Activated naive CD4-positive, alpha-beta T cell treated with anti-CD3 and anti-CD28 coated beads, Interleukin-2, amount 10 ng/mL, durations not matched to agents 7 days and 5 days (primary cell): ENCODE data around the gene ERICH6B.

Experiments used
- CTCF ChIA-PET: fragments of 350-600 bp; sonication (Branson Sonifier 250); formaldehyde crosslinking; loops from one replicate; lab custom pipeline; 2021; ENCODE audit warnings: antibody characterized with exemption; lab: Charles Lee
- DNase-seq: peaks from one replicate; pipeline ENCODE4 v3.0.0-alpha.2; 2020
- H3K27ac Mint-ChIP-seq: one replicate; pipeline ENCODE4 v1.8.0; 2021; ENCODE audit warnings: mild to moderate bottlenecking, moderate library complexity, mixed read lengths
- H3K27me3 Mint-ChIP-seq: one replicate; pipeline ENCODE4 v1.8.0; 2021; ENCODE audit warnings: mild to moderate bottlenecking, mixed read lengths
- H3K36me3 Mint-ChIP-seq: one replicate; pipeline ENCODE4 v1.8.0; 2021; ENCODE audit warnings: mixed read lengths
- H3K4me1 Mint-ChIP-seq: one replicate; pipeline ENCODE4 v1.8.0; 2021; ENCODE audit warnings: mixed read lengths
- H3K4me3 Mint-ChIP-seq: one replicate; pipeline ENCODE4 v1.8.0; 2021; ENCODE audit warnings: mild to moderate bottlenecking, moderate library complexity, mixed read lengths
- H3K9me3 Mint-ChIP-seq: one replicate; pipeline ENCODE4 v1.8.0; 2021; ENCODE audit warnings: mixed read lengths

ERICH6B gene

DNA sequence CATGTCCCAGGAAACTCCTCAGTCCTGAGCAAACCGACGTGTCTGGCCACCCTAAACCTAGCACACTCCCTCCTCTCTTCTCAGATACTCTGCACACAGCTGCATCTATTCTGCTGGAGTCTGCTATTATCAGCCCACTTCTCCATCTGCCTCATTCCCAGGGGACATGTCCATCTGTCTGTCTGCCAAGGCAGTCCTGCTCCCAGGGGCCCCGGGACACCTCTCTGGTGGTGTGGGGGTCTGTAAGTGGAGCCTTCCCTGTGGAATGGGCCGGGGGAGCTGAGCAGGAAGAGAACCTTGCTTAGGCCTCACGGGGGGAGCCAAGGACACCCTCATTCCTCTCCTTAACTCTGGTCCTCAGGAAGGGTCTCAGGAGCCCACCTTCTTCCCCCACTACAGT is 72.7 kb downstream of the ERICH6B start:
- H3K4me3 Mint-ChIP-seq = no peak overlapping the region
- CTCF ChIA-PET = no interaction called here
- peaks cover 8% of the 10 kb centered on the region for H3K27me3 Mint-ChIP-seq
- no peak for DNase-seq
- no peaks in the 10 kb centered on the region for H3K4me1 Mint-ChIP-seq
- H3K27ac Mint-ChIP-seq = no peak overlapping the region
- H3K9me3 Mint-ChIP-seq = no peaks in the 10 kb centered on the region
- no peaks in the 10 kb centered on the region for H3K36me3 Mint-ChIP-seq

DNA sequence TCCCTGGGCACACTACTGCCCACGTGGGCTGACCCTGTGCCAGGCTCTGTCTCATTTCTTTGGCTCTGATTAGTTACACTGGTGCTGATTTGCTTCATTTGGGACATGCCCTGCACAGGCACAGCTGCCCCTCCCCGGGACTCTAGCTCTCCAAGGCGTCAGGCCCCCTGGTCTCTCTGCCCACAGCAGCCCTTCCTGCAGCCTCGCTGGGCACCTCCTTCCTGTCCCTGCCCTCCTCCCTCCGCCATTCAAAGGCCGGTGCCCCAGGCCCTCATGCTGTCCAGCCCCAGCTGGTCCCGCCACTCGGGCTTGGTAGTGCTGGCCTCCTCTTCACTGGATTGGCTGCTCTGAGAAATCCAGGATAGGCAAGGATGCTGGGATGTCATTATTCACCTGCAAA is 73.1 kb downstream of the ERICH6B start:
- no peak overlapping the region for H3K27ac Mint-ChIP-seq
- H3K4me3 Mint-ChIP-seq = no peak overlapping the region
- no peak for DNase-seq
- no peaks in the 10 kb centered on the region for H3K9me3 Mint-ChIP-seq
- no peaks in the 10 kb centered on the region for H3K36me3 Mint-ChIP-seq
- CTCF ChIA-PET = no interaction called here
- H3K4me1 Mint-ChIP-seq = no peaks in the 10 kb centered on the region
- H3K27me3 Mint-ChIP-seq = peaks cover 4% of the 10 kb centered on the region

DNA sequence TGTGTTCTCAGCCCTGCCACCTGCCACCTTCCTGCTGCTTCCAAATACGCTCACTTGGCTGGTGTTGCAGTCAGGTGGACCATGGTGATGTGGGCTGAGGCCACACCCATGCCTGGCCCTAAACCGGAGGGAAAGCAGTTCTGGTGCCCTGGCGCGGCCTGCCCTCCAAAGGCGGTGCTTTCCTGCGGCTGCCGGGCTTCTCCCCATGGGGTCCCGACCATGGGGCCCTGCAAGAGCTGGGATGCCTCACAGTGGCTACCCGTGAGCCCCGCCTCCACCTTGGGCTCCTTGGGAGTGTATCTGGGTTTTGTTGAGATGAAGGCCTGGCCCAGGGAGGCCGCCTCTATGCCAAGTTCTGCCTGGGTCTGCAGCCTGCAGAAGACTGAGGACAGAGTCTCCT is 73.7 kb downstream of the ERICH6B start:
- H3K27me3 Mint-ChIP-seq = peaks cover 4% of the 10 kb centered on the region

DNA sequence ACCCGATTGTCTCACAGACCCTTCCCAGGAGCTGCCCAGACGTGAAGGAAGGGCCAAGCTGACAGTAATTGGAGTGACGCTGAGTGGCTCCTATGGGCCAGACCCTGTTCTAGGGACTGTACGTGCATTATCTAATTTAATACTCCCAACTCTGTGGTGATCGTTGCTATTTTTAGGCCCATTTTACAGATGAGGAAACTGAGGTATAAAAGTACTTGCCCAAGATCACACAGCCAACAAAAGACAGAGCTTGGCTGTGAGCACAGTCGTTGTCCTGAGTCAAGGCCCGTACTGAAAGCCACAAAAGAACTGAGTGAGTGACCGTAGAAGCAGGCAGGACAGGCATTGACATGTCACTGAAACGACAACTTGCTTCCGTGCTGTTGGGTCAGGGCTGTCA is 74.7 kb downstream of the ERICH6B start:
- peaks cover 4% of the 10 kb centered on the region for H3K36me3 Mint-ChIP-seq
- CTCF ChIA-PET = no interaction called here
- no peak for DNase-seq
- no peaks in the 10 kb centered on the region for H3K4me1 Mint-ChIP-seq
- no peak overlapping the region for H3K4me3 Mint-ChIP-seq
- no peaks in the 10 kb centered on the region for H3K27me3 Mint-ChIP-seq
- no peaks in the 10 kb centered on the region for H3K9me3 Mint-ChIP-seq
- H3K27ac Mint-ChIP-seq = no peak overlapping the region

More for the DNA sequence above, 73.7 kb downstream of the ERICH6B start:
- no peak overlapping the region for H3K27ac Mint-ChIP-seq
- CTCF ChIA-PET = no interaction called here
- H3K4me1 Mint-ChIP-seq = no peaks in the 10 kb centered on the region
- no peaks in the 10 kb centered on the region for H3K9me3 Mint-ChIP-seq
- peaks cover 1% of the 10 kb centered on the region for H3K36me3 Mint-ChIP-seq
- H3K4me3 Mint-ChIP-seq = no peak overlapping the region
- DNase-seq = no peak

DNA sequence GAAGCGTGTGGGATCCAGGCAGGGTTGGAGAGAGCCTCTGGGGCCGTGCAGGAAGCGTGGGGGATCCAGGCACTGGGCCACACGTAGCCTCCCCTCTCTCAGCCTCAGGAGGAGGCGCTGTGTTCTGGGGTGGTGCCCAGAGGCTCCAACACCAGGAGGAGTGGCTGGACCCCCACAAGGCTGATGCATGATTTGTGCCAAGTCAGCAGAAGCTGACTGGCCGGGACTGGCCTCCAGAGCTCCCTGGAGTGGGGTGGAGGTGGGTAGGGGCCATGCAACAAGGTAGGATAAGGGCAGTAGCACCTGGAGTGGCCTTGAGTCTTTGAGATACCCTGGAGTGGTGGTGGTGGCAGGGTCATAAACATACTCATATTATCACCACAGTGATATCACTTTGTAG is 75.3 kb downstream of the ERICH6B start:
- Mint-ChIP-seq H3K9me3 (no peaks in the 10 kb centered on the region), H3K36me3 (peaks cover 6% of the 10 kb centered on the region), H3K27ac (no peak overlapping the region), H3K4me3 (no peak overlapping the region), H3K27me3 (no peaks in the 10 kb centered on the region), H3K4me1 (no peaks in the 10 kb centered on the region)
- CTCF ChIA-PET = no interaction called here
- DNase-seq = no peak

DNA sequence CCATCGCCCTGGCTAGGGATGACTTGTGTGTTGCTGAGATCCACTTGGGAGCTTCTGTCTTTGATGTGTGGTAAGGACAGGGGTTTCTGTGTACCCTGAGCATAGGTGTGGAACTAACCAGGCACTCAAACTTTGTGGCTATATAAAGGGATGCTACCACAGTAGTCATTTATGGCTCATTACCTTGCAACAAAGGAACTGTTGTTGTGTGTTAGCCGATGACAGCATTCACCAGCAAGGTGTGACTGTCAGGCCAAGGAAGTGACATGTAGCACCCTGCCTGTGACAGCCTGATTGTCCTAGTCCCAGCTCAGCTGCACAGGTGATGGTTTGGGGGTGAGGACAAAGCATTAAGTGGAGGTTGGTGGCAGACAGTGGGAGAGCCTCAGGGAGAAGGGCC is 77.2 kb downstream of the ERICH6B start:
- Mint-ChIP-seq H3K36me3 (peaks cover 20% of the 10 kb centered on the region), H3K9me3 (no peaks in the 10 kb centered on the region), H3K4me3 (no peak overlapping the region), H3K27ac (no peak overlapping the region), H3K27me3 (no peaks in the 10 kb centered on the region), H3K4me1 (no peaks in the 10 kb centered on the region)
- CTCF ChIA-PET = no interaction called here
- no peak for DNase-seq

DNA sequence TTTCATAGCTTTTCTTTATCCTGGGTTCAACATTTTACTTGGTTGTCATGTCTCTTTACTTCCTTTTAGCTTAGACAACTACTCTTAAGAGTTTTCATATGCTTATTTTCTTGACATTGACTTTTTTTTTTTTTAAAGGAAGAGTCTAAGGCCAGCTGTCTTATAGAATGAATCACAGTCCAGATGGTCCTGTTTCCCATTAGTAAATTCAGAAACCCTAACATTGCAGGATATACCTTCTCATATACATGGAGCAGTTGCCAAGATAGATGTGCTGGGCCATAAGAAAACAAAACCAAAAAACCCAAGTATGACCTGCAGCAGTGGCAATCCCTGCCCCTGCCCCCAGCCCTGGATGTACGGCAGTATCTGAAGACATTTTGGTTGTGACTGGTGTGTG is 78.0 kb downstream of the ERICH6B start:
- H3K36me3 Mint-ChIP-seq = peaks cover 27% of the 10 kb centered on the region
- no peak overlapping the region for H3K27ac Mint-ChIP-seq
- no peaks in the 10 kb centered on the region for H3K9me3 Mint-ChIP-seq
- CTCF ChIA-PET = no interaction called here
- H3K27me3 Mint-ChIP-seq = no peaks in the 10 kb centered on the region
- no peaks in the 10 kb centered on the region for H3K4me1 Mint-ChIP-seq
- H3K4me3 Mint-ChIP-seq = no peak overlapping the region
- DNase-seq = no peak

DNA sequence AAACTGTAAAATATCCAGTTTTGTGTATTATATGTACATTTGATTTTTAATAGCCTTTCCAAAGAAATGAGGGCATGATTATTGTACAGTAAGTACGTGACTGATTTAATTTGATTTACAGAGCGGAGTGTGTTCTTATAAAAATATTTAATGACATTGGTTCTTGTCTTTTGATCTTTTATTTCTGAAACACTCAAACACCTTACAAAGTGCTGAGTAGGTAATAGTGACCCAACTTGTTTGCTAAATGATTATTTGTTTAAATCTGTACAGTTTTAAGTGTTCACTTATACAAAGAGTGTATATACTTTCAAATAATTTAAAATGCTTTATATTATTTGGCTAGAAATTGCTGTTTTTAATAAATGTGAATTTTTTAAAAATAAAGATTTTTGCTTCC is 79.3 kb downstream of the ERICH6B start:
- Mint-ChIP-seq H3K4me1 (no peaks in the 10 kb centered on the region), H3K27ac (no peak overlapping the region), H3K9me3 (no peaks in the 10 kb centered on the region), H3K27me3 (no peaks in the 10 kb centered on the region), H3K4me3 (no peak overlapping the region), H3K36me3 (peaks cover 31% of the 10 kb centered on the region)
- DNase-seq = no peak
- CTCF ChIA-PET = no interaction called here

DNA sequence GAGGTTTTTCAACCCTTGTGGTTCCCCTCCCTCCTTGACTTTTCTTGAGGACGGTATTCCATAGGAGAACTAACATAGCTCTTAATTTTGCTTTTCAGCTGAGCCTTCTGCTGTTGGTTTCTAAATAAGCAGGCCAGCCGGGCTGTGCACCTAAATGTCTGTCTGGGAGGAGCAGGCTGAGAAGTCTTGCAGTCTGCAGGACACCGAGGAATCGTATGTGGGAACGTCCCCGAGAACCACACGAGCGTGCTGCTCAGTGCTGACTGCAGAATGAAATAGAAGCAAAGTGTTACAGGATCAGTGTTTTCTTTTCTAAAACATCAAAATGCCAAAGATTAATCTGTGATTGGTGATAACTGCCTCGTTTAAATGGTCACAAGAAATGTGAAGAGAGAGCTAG is 80.9 kb downstream of the ERICH6B start:
- Mint-ChIP-seq H3K27me3 (no peaks in the 10 kb centered on the region), H3K27ac (no peak overlapping the region), H3K4me3 (no peak overlapping the region), H3K4me1 (no peaks in the 10 kb centered on the region), H3K36me3 (peaks cover 41% of the 10 kb centered on the region), H3K9me3 (no peaks in the 10 kb centered on the region)
- CTCF ChIA-PET = no interaction called here
- DNase-seq = no peak

DNA sequence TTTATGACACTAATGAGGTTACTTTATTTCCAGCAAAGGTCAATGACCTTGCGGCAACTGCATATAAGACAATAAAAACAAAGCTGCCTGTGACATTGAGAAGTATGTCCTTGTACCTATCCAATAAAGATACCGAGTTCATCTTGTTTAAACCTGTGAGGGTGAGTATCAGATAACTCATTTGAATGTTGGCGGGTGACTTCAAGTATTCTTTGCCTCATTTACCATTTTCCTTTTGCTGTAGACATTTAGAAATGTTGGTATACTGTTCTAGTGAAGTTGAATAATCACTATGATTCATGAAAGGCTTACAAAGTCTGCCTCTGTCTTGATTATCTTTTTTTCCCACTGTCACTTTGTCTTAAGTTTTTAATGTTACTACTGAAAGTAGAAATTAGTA is 85.8 kb downstream of the ERICH6B start:
- no peak for DNase-seq
- no peaks in the 10 kb centered on the region for H3K4me1 Mint-ChIP-seq
- H3K9me3 Mint-ChIP-seq = no peaks in the 10 kb centered on the region
- H3K4me3 Mint-ChIP-seq = no peak overlapping the region
- no peaks in the 10 kb centered on the region for H3K27me3 Mint-ChIP-seq
- peaks cover 50% of the 10 kb centered on the region for H3K36me3 Mint-ChIP-seq
- no peak overlapping the region for H3K27ac Mint-ChIP-seq
- CTCF ChIA-PET = no interaction called here

DNA sequence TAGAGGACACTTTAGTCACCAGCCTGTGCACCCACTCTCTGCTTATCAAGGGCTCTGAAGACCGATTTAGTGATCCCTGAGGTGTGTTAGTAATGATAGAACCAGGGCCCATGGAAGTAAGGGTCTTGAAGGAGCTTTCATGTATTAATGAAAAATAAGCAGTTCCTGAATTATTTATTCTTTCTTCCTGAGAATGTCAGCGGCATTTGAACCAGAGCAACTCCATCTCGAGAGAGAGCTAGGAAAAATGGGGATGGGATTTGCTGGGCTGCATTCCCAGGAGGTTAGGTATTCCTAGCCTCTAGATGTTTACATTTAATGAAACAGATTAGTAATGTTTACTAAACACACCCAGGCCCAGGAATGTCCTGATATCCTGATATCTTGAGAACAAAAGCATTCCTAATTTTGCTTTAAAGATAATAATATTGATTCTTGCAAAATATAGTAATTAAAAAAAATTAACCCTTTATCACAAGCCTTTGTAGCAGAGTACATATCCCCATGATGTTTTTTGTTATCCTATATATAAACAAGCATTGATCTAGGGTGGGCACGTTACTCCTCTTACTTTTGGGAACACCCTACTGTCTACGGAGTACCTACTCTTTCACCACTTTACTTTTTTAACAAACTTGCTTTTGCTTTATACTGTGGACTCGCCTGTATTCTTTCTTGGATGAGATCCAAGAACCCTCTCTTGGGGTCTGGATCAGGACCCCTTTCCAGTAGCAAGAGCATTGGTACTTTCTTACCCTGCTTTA is 87.7 kb downstream of the ERICH6B start:
- CTCF ChIA-PET = no interaction called here
- no peak for DNase-seq
- peaks cover 40% of the 10 kb centered on the region for H3K36me3 Mint-ChIP-seq
- no peaks in the 10 kb centered on the region for H3K9me3 Mint-ChIP-seq
- H3K4me3 Mint-ChIP-seq = no peak overlapping the region
- no peak overlapping the region for H3K27ac Mint-ChIP-seq
- no peaks in the 10 kb centered on the region for H3K27me3 Mint-ChIP-seq
- no peaks in the 10 kb centered on the region for H3K4me1 Mint-ChIP-seq

DNA sequence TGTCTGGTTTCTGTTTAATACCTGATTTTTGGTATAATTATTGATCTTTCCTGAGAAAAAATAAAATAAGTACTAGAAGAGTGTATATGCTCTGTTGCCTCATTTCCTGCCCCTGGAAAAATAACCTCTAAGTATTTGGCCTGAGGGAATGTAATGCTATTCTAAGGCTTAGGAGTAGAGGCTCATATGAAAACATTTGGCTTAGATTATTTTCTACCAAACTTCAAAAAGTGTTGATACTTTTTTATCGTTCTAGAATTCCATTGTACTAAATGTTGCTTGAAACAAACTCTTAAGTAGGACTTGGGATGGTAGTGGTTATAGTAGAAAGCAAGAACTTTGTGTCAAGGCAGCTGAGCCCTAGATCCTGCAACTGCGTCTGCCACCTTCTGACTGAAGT is 93.0 kb downstream of the ERICH6B start:
- CTCF ChIA-PET = no interaction called here
- Mint-ChIP-seq H3K9me3 (no peaks in the 10 kb centered on the region), H3K27me3 (no peaks in the 10 kb centered on the region), H3K36me3 (peaks cover 54% of the 10 kb centered on the region), H3K4me1 (no peaks in the 10 kb centered on the region), H3K4me3 (no peak overlapping the region), H3K27ac (no peak overlapping the region)
- no peak for DNase-seq

DNA sequence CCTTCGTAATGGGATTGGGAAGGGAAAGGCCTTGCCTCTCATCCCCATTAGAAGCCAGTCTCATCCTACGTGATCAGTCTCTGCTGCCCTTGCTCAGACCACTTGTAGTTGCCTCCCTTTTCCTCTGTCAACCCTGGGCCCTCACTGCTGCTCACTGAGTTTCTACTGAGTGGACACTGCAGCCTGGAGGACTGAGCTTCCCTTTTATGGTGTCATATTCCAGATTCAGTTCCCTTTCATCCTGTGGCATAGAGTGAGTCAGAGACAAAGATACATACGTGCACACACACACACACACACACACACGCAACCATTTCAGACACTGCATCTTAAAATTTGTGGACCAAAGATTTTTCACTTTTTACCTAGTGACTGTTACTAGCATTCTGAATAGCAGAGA is 94.2 kb downstream of the ERICH6B start:
- H3K9me3 Mint-ChIP-seq = no peaks in the 10 kb centered on the region
- H3K27me3 Mint-ChIP-seq = no peaks in the 10 kb centered on the region
- H3K27ac Mint-ChIP-seq = no peak overlapping the region
- no peak overlapping the region for H3K4me3 Mint-ChIP-seq
- H3K36me3 Mint-ChIP-seq = peaks cover 57% of the 10 kb centered on the region
- CTCF ChIA-PET = no interaction called here
- DNase-seq = no peak
- no peaks in the 10 kb centered on the region for H3K4me1 Mint-ChIP-seq

DNA sequence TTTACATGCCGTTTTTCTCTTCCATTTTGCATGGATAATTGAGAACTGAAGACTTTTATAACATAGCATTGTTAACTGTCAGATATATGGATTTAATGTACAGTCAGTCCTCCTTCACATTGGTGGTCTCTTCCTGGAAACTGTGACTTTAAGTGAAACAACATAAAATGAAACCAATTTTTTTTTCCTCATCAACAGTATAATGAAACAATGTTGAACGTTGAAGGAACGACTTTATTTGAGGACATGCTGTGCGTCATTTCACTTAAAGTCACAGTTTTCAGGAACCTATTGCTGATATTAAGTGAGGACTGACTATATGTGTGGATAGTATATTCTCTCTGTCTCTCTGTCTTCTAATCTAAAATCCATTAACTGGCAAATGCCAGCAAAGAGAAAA is 96.0 kb downstream of the ERICH6B start:
- Mint-ChIP-seq H3K4me1 (no peaks in the 10 kb centered on the region), H3K27ac (no peak overlapping the region), H3K27me3 (no peaks in the 10 kb centered on the region), H3K4me3 (no peak overlapping the region), H3K36me3 (peaks cover 55% of the 10 kb centered on the region), H3K9me3 (no peaks in the 10 kb centered on the region)
- CTCF ChIA-PET = no interaction called here
- no peak for DNase-seq

DNA sequence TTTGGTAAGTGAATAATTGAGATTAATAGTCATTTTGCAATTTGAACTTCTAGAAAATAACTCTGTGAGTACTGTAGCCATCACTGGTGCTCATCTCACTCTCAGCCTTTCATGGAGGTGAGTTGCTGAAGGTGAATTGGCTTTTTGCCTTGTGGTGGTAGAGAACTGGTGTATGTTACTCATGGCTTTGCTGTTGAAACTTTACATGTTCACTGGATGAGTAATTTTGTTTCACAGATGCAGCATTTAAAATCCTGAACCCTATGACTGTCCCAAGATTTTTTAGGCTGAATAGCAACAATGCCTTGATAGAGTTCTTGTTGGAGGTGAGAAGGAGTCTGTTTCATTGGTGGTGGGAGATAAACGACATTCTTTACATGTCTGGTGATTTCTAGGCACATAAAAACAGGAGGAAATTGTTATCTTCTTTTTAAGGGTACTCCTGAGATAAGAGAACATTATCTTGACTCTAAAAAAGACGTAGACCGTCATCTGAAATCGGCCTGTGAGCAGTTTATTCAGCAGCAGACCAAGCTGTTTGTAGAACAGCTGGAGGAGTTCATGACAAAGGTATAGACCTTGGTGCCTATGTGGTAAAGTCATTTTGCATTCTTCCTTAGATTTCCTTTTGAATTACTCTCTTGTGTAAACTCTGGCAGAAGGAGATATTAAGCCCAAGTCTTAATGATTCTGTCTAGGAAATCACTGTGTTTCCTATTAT is 96.9 kb downstream of the ERICH6B start:
- no peaks in the 10 kb centered on the region for H3K9me3 Mint-ChIP-seq
- CTCF ChIA-PET = no interaction called here
- H3K4me3 Mint-ChIP-seq = no peak overlapping the region
- H3K27ac Mint-ChIP-seq = no peak overlapping the region
- H3K36me3 Mint-ChIP-seq = peaks cover 51% of the 10 kb centered on the region
- DNase-seq = no peak
- no peaks in the 10 kb centered on the region for H3K4me1 Mint-ChIP-seq
- no peaks in the 10 kb centered on the region for H3K27me3 Mint-ChIP-seq
